Measurements from ENCODE around the gene ADCY7.

- TF ChIP-seq CTCF (IDR thresholded peaks at IDR 0.05) (no peak), POLR2A (IDR thresholded peaks at IDR 0.05) (no peak)
These were observed 5.0 kb downstream of the ADCY7 start for GRCh38 chr16:50271148-50272041.
